GM23248 (cell line): ENCODE results near the gene MBD3L5. TPM values are rescaled to one million over a fixed set of nuclear protein-coding genes. Genes with fewer than 3 reads are reported as not detected.

ENCODE experiments used
- DNase-seq: peaks from one replicate; pipeline ENCODE4 v3.0.0-alpha.2; 2015
- H2AFZ ChIP-seq: fragments of 200-600 bp; sonication (generic); 2 replicates; pipeline ENCODE4 v1.6.1; 2016; ENCODE audit warnings: antibody characterized with exemption
- H3F3A ChIP-seq: fragments of 200-600 bp; sonication (generic); 2 replicates; pipeline ENCODE4 v1.6.1; 2016; ENCODE audit warnings: mild to moderate bottlenecking, antibody characterized with exemption, mixed run types; ENCODE audit not compliant: insufficient read depth
- H3K27ac ChIP-seq: fragments of 200-600 bp; sonication (generic); 2 replicates; pipeline ENCODE4 v1.5.1; 2016; ENCODE audit warnings: mild to moderate bottlenecking
- H3K27me3 ChIP-seq: fragments of 200-600 bp; sonication (generic); replicated peaks from 2 replicates; pipeline ENCODE4 v1.6.1; 2016; ENCODE audit warnings: mild to moderate bottlenecking; ENCODE audit not compliant: insufficient read depth
- H3K36me3 ChIP-seq: fragments of 200-600 bp; sonication (generic); 2 replicates; pipeline ENCODE4 v1.6.1; 2016; ENCODE audit warnings: low read depth, mild to moderate bottlenecking
- H3K4me1 ChIP-seq: fragments of 200-600 bp; sonication (generic); 2 replicates; pipeline ENCODE4 v1.6.1; 2016; ENCODE audit warnings: mild to moderate bottlenecking; ENCODE audit not compliant: insufficient read depth
- H3K4me2 ChIP-seq: fragments of 200-600 bp; sonication (generic); one replicate; pipeline ENCODE4 v1.6.1; 2016; ENCODE audit warnings: mild to moderate bottlenecking; ENCODE audit not compliant: unreplicated experiment
- H3K4me3 ChIP-seq: fragments of 200-600 bp; sonication (generic); 2 replicates; pipeline ENCODE4 v1.5.1; 2016; ENCODE audit warnings: mild to moderate bottlenecking
- H3K79me2 ChIP-seq: fragments of 200-600 bp; sonication (generic); 2 replicates; pipeline ENCODE4 v1.6.1; 2016; ENCODE audit warnings: mild to moderate bottlenecking; ENCODE audit not compliant: insufficient read depth
- H3K9ac ChIP-seq: fragments of 200-600 bp; sonication (generic); 2 replicates; pipeline ENCODE4 v1.6.1; 2016; ENCODE audit warnings: mild to moderate bottlenecking
- H3K9me2 ChIP-seq: fragments of 200-600 bp; sonication (generic); 2 replicates; pipeline ENCODE4 v1.6.1; 2016; ENCODE audit warnings: mixed run types, mild to moderate bottlenecking, moderate library complexity; ENCODE audit not compliant: insufficient read depth
- H3K9me3 ChIP-seq: fragments of 200-600 bp; sonication (generic); one replicate; pipeline ENCODE4 v1.6.1; 2017; ENCODE audit warnings: low read depth
- H4K20me1 ChIP-seq: fragments of 200-600 bp; sonication (generic); 2 replicates; pipeline ENCODE4 v1.6.0; 2016; ENCODE audit not compliant: insufficient read depth
- EZH2 ChIP-seq: fragments of 200-600 bp; sonication (generic); IDR thresholded peaks from 2 replicates; pipeline ENCODE4 v1.6.1; 2018; ENCODE audit warnings: antibody characterized with exemption, mild to moderate bottlenecking; ENCODE audit not compliant: insufficient read depth, poor library complexity, severe bottlenecking
- EZH2phosphoT487 ChIP-seq: fragments of 200-600 bp; sonication (generic); IDR thresholded peaks from 2 replicates; pipeline ENCODE4 v1.6.1; 2018; ENCODE audit warnings: antibody characterized with exemption, moderate library complexity, mild to moderate bottlenecking, low read depth; ENCODE audit not compliant: insufficient read depth
- WGBS, 2 experiments: methylation state at CpG; one replicate each; pipeline ENCODE4 v1.1.6; 2015 to 2017; ENCODE audit warnings: low lambda C conversion rate in 2 of 2, low coverage in 1 of 2; ENCODE audit errors: missing lambda C conversion rate in 2 of 2; 5-methylcytosine and 5-hydroxymethylcytosine counted together
- in situ Hi-C: fragments of 300-500 bp; cut with MboI; formaldehyde crosslinking; loops from 2 replicates; pipeline ENCODE4 v1.15.0; 2020
- polyA plus RNA-seq: library from polyadenylated mRNA; unstranded; fragments of >200 nt; fragmentation: Nextera tagmentation; extraction: Ambion mirVana; gene quantifications from 2 replicates; pipeline ENCODE4 v1.2.1, GENCODE V29; 2016
- total RNA-seq: library from RNA; depleted of rRNA; stranded (reverse); fragments of >200 nt; shearing (Covaris generic); gene quantifications from 2 replicates; pipeline ENCODE4 v1.2.3, GENCODE V29; 2014

Gene MBD3L5
- total and polyA plus RNA-seq, 2 experiments from 2014 or later = not detected

DNA sequence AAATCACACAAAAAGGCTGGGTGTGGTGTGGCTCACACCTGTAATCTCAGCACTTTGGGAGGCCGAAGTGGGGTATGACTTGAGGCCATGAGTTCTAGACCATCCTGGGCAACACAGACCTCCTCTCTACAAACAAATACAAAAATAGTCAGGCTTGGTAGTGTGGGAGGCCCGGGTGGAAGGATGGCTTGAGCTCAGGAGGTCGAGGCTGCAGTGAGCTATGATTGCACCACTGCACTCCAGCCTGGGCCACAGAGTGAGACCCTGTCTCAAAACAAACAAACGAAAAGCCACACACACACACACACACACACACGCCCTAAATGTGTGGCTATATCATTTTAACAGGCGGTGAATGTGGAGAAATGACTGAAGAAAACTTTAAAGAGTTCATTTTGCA is 38.2 kb downstream of the MBD3L5 start:
- no peaks in the 10 kb centered on the region for H4K20me1 ChIP-seq
- no peaks in the 10 kb centered on the region for H3K9me2 ChIP-seq
- no peak for DNase-seq
- H3F3A ChIP-seq = peaks cover 11% of the 10 kb centered on the region; the same call in 1 of the 2 replicates
- H3K36me3 ChIP-seq = peaks cover 15% of the 10 kb centered on the region
- WGBS, 2 experiments = 78 to 79% methylated on average over 6 of the region's 6 CpGs
- H3K27ac ChIP-seq = no peak overlapping the region
- peaks cover 18% of the 10 kb centered on the region for H3K4me1 ChIP-seq
- no peak overlapping the region for H3K4me2 ChIP-seq
- H3K9me3 ChIP-seq = no peaks in the 10 kb centered on the region
- H2AFZ ChIP-seq = peak overlapping the region; percentile 54
- peak overlapping the region; percentile 95; the same call in 1 of the 2 replicates for H3K4me3 ChIP-seq
- H3K9ac ChIP-seq = no peak overlapping the region
- peaks cover 27% of the 10 kb centered on the region for H3K79me2 ChIP-seq
- TF ChIP-seq EZH2phosphoT487 (no peak), EZH2 (no peak)
- H3K27me3 ChIP-seq = no peaks in the 10 kb centered on the region
- in situ Hi-C loops = no loop called here

DNA sequence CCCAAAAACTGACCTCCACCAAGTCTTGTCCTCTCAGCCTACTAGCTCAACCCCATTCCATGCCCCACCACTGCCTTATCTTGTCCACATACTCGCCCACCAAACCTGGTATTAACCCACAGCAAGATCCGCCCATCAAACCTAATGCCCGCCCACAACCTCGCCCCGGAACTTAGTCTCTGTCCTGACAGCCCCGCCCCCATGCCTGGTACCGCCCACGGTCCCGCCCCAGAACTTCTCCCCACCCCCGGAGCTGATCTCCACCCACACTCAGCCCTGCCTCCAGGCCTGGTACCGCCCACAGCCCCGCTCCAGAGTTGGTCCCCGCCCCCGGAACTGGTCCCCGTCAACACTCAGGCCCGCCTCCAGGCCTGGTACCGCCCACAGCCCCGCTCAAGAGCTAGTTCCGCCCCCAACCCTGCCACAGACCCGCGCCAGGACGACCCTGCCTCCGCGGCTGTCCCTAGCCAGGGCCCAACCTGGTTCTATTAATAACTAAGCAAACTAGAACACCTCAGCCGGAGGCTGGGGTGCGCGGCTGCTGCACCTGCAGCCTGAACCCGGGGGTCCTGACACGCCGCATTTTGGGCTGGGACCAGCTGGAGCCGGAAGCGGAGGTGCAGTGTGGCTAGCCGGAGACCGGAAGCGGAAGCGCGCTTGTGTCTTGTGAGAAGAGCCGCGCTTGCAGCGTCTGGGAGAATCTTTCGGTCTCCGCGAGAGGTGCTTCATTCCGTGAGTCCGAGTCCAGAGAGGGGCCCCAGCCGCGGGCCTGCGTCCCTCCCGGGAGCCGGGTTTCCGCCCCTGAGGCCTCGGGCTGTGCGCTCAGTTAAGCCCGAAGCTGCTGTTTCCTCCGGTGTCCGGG is 38.9 kb downstream of the MBD3L5 start, which contains the start of gene ZNF557:
TSS of gene ZNF557 (plus strand) at position 662 of the 862 bp plus-strand sequence. CDS start 5,372 bp downstream, outside the sequence.
- peaks cover 11% of the 10 kb centered on the region; the same call in 1 of the 2 replicates for H3F3A ChIP-seq
- H3K9me3 ChIP-seq = no peaks in the 10 kb centered on the region
- H2AFZ ChIP-seq = peak within 1 kb of the TSS; percentile 94
- H3K27ac ChIP-seq = peak within 1 kb of the TSS; percentile 68
- in situ Hi-C loops = no loop called here
- H3K9me2 ChIP-seq = no peaks in the 10 kb centered on the region
- TF ChIP-seq EZH2 = no peak
- no peak for TF ChIP-seq EZH2phosphoT487
- peak within 1 kb of the TSS; percentile 95 for H3K4me3 ChIP-seq
- peaks cover 27% of the 10 kb centered on the region for H3K79me2 ChIP-seq
- DNase-seq = peak; percentile 99
- H3K9ac ChIP-seq = peak within 1 kb of the TSS; percentile 93
- H4K20me1 ChIP-seq = no peaks in the 10 kb centered on the region
- H3K4me1 ChIP-seq = peaks cover 18% of the 10 kb centered on the region
- peak within 1 kb of the TSS; percentile 95 for H3K4me2 ChIP-seq
- peaks cover 17% of the 10 kb centered on the region for H3K36me3 ChIP-seq
- no peaks in the 10 kb centered on the region for H3K27me3 ChIP-seq
- WGBS, 2 experiments = 1% methylated on average over 43 to 55 of the region's 56 CpGs

DNA sequence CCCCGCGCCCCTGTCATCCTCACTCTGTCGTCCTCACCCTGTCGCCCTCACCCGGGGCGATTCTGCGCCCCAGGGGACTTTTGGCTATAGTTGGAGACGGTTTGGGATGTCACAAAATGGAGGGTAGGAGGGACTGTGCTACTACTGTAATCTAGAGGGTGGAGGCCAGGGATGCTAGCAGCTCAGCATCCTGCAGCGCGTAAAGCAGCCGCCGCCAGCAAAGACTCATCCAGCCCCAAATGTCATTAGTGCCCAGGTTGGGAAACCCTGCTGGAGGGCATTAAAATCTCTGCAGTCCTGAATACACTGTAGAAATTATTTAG is 39.5 kb downstream of the MBD3L5 start:
- DNase-seq = peak; percentile 71

DNA sequence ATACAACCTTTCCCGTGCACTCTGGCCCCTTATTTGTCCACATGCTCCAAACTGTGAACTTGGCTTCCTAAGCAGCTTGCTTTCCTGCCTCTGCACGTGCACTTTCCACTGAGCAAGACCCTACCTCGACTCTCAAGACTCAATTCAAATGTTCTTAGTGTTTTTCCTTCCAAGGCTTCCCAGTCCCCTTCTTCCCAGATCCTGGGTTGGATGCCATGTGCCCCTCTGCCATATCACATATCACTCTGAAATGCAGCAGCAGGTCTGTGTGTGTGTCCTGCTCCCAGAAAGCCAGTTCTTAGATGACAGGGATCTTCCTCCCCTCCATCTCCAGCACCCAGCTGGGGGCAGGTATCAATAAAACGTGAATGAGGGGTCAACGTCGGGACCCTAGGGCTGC is 42.2 kb downstream of the MBD3L5 start:
- H3K27ac ChIP-seq = no peak overlapping the region
- peaks cover 12% of the 10 kb centered on the region; the same call in 1 of the 2 replicates for H3F3A ChIP-seq
- no peaks in the 10 kb centered on the region for H3K9me2 ChIP-seq
- H3K9me3 ChIP-seq = no peaks in the 10 kb centered on the region
- peaks cover 44% of the 10 kb centered on the region for H3K36me3 ChIP-seq
- H2AFZ ChIP-seq = no peak overlapping the region
- H3K79me2 ChIP-seq = peaks cover 27% of the 10 kb centered on the region
- no peak overlapping the region for H3K9ac ChIP-seq
- no peaks in the 10 kb centered on the region for H3K27me3 ChIP-seq
- 98 to 99% methylated on average over 6 of the region's 6 CpGs for WGBS, 2 experiments
- H4K20me1 ChIP-seq = no peaks in the 10 kb centered on the region
- no peak overlapping the region for H3K4me2 ChIP-seq
- TF ChIP-seq EZH2phosphoT487 (no peak), EZH2 (no peak)
- in situ Hi-C loops = no loop called here
- H3K4me3 ChIP-seq = no peak overlapping the region
- no peak for DNase-seq
- peaks cover 17% of the 10 kb centered on the region for H3K4me1 ChIP-seq

More for the DNA sequence above, 39.5 kb downstream of the MBD3L5 start:
- peak overlapping the region; percentile 68 for H3K27ac ChIP-seq
- H3K9me3 ChIP-seq = no peaks in the 10 kb centered on the region
- no peak for TF ChIP-seq EZH2phosphoT487
- TF ChIP-seq EZH2 = no peak
- H2AFZ ChIP-seq = peak overlapping the region; percentile 94
- H3F3A ChIP-seq = peaks cover 11% of the 10 kb centered on the region; the same call in 1 of the 2 replicates
- in situ Hi-C loops = no loop called here
- H3K79me2 ChIP-seq = peaks cover 27% of the 10 kb centered on the region
- H3K27me3 ChIP-seq = no peaks in the 10 kb centered on the region
- peaks cover 19% of the 10 kb centered on the region for H3K36me3 ChIP-seq
- H3K4me1 ChIP-seq = peaks cover 18% of the 10 kb centered on the region
- no peaks in the 10 kb centered on the region for H4K20me1 ChIP-seq
- peak overlapping the region; percentile 95 for H3K4me3 ChIP-seq
- 2% methylated on average over 12 of the region's 12 CpGs for WGBS, 2 experiments
- H3K9me2 ChIP-seq = no peaks in the 10 kb centered on the region
- peak overlapping the region; percentile 93 for H3K9ac ChIP-seq
- H3K4me2 ChIP-seq = peak overlapping the region; percentile 95
